Mucosa of stomach (tissue), 1 donor: ENCODE data around the gene KIAA0825.

Source experiments
- H3K27me3 ChIP-seq: one replicate; pipeline ENCODE4 v1.7.0; 2013; ENCODE audit warnings: mild to moderate bottlenecking, low read length; ENCODE audit not compliant: control insufficient read depth, insufficient read depth
- H3K36me3 ChIP-seq: one replicate; pipeline ENCODE4 v1.7.0; 2013; ENCODE audit warnings: low read length; ENCODE audit not compliant: control insufficient read depth, insufficient read depth
- H3K4me1 ChIP-seq: one replicate; pipeline ENCODE4 v1.7.0; 2013; ENCODE audit warnings: mild to moderate bottlenecking, low read length; ENCODE audit not compliant: control insufficient read depth, insufficient read depth
- H3K4me3 ChIP-seq: one replicate; pipeline ENCODE4 v1.7.0; 2013; ENCODE audit warnings: low read length
- H3K9ac ChIP-seq: one replicate; pipeline ENCODE4 v1.7.0; 2013; ENCODE audit warnings: mild to moderate bottlenecking, low read length, moderate library complexity
- H3K9me3 ChIP-seq: one replicate; pipeline ENCODE4 v1.7.0; 2013; ENCODE audit warnings: mild to moderate bottlenecking, low read length, moderate library complexity; ENCODE audit not compliant: control insufficient read depth
- donor health status: Pancreatic carcinoma.

Gene KIAA0825

GRCh38 chr5:94376672-94377345 is 241.6 kb downstream of the KIAA0825 start:
- H3K9me3 ChIP-seq = no peaks in the 10 kb centered on the region
- peaks cover 13% of the 10 kb centered on the region for H3K4me1 ChIP-seq
- no peak overlapping the region for H3K9ac ChIP-seq
- no peaks in the 10 kb centered on the region for H3K36me3 ChIP-seq
- H3K27me3 ChIP-seq = no peaks in the 10 kb centered on the region
- H3K4me3 ChIP-seq = no peak overlapping the region

- H3K9me3 ChIP-seq = no peaks in the 10 kb centered on the region
- peaks cover 13% of the 10 kb centered on the region for H3K4me1 ChIP-seq
- H3K36me3 ChIP-seq = no peaks in the 10 kb centered on the region
- H3K27me3 ChIP-seq = no peaks in the 10 kb centered on the region
- no peak overlapping the region for H3K9ac ChIP-seq
- no peak overlapping the region for H3K4me3 ChIP-seq
Observed at GRCh38 chr5:94375801-94376200, 242.6 kb downstream of the KIAA0825 start.

DNA sequence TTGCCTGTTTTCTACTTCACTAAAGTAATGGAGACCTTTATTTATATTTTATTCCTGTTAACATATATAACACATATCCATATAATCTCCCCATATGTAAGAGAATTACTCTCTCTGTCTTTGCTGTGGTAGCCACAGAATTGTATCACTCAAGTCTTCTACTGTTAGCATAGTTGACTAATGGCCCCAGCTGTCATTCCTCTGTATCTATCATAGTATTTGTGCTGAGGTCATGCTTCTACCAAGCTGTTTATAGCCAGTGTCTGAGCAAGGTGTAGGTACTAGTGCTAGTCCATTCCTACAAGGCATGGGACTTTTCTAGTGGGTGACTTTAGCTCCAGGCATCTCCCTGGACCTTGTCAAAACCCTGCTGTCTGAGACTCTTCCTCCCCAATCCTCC is 244.1 kb downstream of the KIAA0825 start:
- no peaks in the 10 kb centered on the region for H3K27me3 ChIP-seq
- peaks cover 13% of the 10 kb centered on the region for H3K4me1 ChIP-seq
- no peak overlapping the region for H3K4me3 ChIP-seq
- H3K9ac ChIP-seq = no peak overlapping the region
- H3K36me3 ChIP-seq = no peaks in the 10 kb centered on the region
- no peaks in the 10 kb centered on the region for H3K9me3 ChIP-seq

DNA sequence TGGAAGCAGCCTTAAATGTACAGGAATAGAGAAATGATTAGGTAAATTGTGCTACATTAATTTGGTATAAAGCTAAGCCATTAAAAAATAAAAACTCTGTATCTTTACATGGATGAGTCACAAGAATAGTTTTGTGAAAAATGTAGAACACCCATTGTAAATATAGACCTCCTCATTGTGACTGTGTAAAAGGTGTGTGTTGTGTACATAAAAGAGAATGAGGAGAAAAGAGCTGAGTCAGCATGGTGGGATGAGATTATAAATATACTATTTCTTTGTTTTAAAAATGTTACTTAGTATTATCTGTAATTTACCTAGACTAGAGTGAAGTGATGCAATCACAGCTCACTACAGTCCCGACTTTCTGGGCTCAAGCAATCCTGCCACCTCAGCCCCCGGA is 250.5 kb downstream of the KIAA0825 start:
- Histone ChIP-seq H3K9me3 (no peaks in the 10 kb centered on the region), H3K27me3 (no peaks in the 10 kb centered on the region), H3K36me3 (no peaks in the 10 kb centered on the region), H3K9ac (no peak overlapping the region), H3K4me3 (no peak overlapping the region), H3K4me1 (peaks cover 25% of the 10 kb centered on the region)

DNA sequence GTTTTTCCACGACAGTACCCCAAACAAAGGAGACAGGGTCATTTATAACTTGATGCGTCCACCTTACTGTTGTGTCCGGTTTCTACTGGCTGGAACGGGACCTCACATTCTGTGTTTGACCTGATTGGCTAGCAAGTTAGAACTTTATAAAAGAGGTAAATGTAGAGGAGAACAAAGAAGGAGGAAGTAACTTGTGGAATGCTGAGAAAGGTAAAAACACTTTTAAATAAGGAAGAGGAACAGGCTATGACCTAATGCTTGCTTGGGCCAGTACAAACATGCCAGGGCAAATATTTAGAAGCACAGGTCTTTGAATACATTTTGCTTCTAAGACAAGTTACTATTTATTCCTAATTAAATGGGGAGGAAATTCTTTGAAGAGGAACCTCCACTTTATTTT is 251.6 kb downstream of the KIAA0825 start:
- Histone ChIP-seq H3K27me3 (no peaks in the 10 kb centered on the region), H3K9me3 (no peaks in the 10 kb centered on the region), H3K9ac (no peak overlapping the region), H3K4me1 (peaks cover 27% of the 10 kb centered on the region), H3K36me3 (no peaks in the 10 kb centered on the region), H3K4me3 (no peak overlapping the region)

DNA sequence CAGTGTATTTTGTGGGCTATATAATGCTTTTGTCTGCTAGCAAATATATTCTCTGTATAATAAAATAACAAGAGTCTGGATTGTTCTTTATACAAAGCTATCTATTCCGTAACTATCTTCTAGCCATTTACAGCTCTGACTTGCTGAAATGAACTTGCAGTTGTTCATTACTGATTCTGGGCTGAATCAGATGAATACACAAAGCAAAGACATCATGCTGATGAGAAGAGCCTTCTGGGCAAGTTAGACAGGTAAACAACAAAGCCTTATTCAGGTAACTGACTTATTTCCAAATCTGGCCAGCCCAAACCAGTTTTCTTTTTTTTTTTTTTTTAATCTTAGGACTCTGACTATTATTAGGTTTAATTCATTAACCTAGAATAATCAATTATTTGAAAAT is 255.5 kb downstream of the KIAA0825 start:
- Histone ChIP-seq H3K9me3 (no peaks in the 10 kb centered on the region), H3K36me3 (no peaks in the 10 kb centered on the region), H3K4me1 (peaks cover 20% of the 10 kb centered on the region)

GRCh38 chr5:94361832-94362796 is 256.3 kb downstream of the KIAA0825 start:
- no peak overlapping the region for H3K9ac ChIP-seq
- H3K36me3 ChIP-seq = no peaks in the 10 kb centered on the region
- no peaks in the 10 kb centered on the region for H3K27me3 ChIP-seq
- H3K4me1 ChIP-seq = peaks cover 13% of the 10 kb centered on the region
- H3K9me3 ChIP-seq = no peaks in the 10 kb centered on the region
- no peak overlapping the region for H3K4me3 ChIP-seq

More for the DNA sequence above, 255.5 kb downstream of the KIAA0825 start:
- Histone ChIP-seq H3K27me3 (no peaks in the 10 kb centered on the region), H3K4me3 (no peak overlapping the region), H3K9ac (no peak overlapping the region)

GRCh38 chr5:94361161-94361560 is 257.2 kb downstream of the KIAA0825 start:
- H3K4me3 ChIP-seq = no peak overlapping the region
- H3K9me3 ChIP-seq = no peaks in the 10 kb centered on the region
- H3K4me1 ChIP-seq = peaks cover 7% of the 10 kb centered on the region
- no peaks in the 10 kb centered on the region for H3K36me3 ChIP-seq
- no peaks in the 10 kb centered on the region for H3K27me3 ChIP-seq
- no peak overlapping the region for H3K9ac ChIP-seq

- H3K9ac ChIP-seq = no peak overlapping the region
- H3K4me1 ChIP-seq = peaks cover 7% of the 10 kb centered on the region
- H3K36me3 ChIP-seq = no peaks in the 10 kb centered on the region
- H3K4me3 ChIP-seq = no peak overlapping the region
- no peaks in the 10 kb centered on the region for H3K27me3 ChIP-seq
- no peaks in the 10 kb centered on the region for H3K9me3 ChIP-seq
Observed at GRCh38 chr5:94360382-94361130, 257.8 kb downstream of the KIAA0825 start.

DNA sequence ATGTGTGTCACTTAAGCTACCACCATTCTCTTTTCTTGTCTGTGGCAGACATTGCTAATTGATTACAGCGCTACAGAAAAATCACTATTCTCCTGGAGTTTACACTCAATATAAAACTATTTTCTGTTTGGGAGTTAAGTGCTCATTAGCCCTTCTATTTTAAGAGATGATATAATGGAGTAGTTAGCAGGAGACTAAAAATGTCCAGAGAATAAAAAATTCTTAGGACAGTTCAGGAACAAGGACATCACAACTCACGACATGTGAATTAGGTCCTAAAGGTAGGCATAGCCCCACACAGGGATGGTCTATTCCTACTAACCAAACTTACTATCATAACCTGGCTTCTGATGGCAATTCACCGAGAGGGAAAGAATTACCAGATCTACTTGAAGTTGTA is 258.5 kb downstream of the KIAA0825 start:
- no peaks in the 10 kb centered on the region for H3K36me3 ChIP-seq
- H3K9ac ChIP-seq = no peak overlapping the region
- H3K4me3 ChIP-seq = no peak overlapping the region
- H3K27me3 ChIP-seq = no peaks in the 10 kb centered on the region
- no peaks in the 10 kb centered on the region for H3K9me3 ChIP-seq
- peaks cover 7% of the 10 kb centered on the region for H3K4me1 ChIP-seq

- Histone ChIP-seq H3K9me3 (no peaks in the 10 kb centered on the region), H3K4me3 (no peak overlapping the region), H3K36me3 (no peaks in the 10 kb centered on the region), H3K27me3 (no peaks in the 10 kb centered on the region), H3K4me1 (no peaks in the 10 kb centered on the region), H3K9ac (no peak overlapping the region)
Observed at GRCh38 chr5:94355811-94356210, 262.6 kb downstream of the KIAA0825 start.
